HCEC 1CT (cell line): Measurements from ENCODE around the gene ARID3B.
"Not testable (repeated sequence)": the region's sequence is repeated elsewhere in the genome, so short reads cannot be mapped to it uniquely, and the experiment has no call there.

Experiments
- DNase-seq: peaks from one replicate; pipeline ENCODE4 v3.0.0-alpha.2; 2017

ARID3B gene

DNA sequence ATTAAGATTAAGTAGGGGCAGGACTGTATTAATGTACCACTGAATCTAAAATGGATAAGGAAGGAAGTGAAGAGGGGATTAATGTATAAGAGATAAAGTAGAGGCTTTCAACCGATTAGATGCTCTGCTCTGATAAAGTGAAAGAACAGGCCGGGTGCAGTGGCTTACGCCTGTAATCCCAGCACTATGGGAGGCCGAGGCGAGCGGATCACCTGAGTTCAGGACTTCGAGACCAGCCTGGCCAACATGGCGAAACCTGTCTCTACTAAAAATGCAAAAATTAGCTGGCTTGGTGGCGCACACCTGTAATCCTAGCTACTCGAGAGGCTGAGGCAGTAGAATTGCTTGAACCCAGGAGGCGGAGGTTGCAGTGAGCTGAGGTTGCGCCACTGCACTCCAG is 1.5 kb upstream of the ARID3B start:
- not testable (repeated sequence) for DNase-seq

DNA sequence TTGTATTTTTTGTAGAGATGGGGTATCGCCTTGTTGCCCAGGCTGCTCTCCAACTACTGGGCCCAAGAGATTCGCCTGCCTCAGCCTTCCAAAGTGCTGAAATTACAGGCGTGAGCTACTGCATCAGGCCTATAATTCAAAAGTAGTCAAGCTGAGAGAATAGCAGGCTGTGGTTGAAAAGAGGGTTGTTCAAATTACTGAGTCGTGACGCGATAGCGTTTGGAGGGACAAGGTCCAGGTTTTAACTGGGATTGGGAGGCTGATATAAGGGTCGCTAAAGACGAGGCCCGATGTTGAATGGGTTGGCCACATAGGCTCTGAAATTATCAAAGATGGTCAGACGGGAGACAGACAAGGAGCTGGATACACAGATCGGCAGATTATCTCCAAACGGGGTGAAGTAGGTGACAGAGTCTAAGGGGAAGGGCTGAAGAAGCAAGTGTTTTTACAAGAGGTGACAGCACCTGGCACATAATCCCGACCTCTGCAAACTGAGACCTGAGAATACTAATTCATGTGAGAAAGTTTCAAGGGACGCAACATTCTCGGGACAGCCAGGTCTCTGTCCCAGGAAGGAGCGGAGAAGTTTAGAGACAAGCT is 759 bp upstream of the ARID3B start:
- peak; percentile 30 for DNase-seq

DNA sequence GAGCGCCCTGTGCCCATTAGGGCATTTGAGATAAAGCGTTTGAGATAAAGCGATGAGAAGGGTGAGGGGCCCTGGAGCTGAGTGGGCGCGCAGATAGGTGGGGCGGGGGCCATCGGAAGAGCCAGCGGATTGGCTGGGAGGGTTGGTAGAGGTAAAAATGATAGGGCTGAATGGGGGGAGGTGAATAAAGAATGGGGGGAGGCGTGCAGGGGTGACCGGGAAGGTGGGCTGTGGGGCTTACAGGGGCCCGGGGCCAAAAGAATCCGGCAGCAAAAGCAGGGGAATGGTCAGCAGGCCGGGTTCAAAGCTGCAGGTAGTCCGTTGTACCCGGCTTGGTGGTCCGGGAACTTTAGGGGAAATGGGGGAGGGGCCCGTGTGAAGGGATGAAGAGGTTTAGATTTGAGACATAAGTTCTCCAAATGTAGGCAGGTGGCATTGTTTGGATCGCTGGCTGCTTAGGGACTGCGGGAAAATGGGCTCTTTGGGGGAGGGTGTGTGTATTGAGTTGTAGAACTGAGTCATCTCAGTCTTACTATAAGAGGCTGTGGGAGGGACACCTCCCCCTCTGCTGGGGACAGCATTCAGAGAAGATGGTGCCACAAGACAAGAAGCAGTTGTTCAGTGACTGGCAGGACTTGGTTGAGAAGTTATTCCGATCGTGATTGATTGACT is 610 bp downstream of the ARID3B start:
- DNase-seq: peak; percentile 40

DNA sequence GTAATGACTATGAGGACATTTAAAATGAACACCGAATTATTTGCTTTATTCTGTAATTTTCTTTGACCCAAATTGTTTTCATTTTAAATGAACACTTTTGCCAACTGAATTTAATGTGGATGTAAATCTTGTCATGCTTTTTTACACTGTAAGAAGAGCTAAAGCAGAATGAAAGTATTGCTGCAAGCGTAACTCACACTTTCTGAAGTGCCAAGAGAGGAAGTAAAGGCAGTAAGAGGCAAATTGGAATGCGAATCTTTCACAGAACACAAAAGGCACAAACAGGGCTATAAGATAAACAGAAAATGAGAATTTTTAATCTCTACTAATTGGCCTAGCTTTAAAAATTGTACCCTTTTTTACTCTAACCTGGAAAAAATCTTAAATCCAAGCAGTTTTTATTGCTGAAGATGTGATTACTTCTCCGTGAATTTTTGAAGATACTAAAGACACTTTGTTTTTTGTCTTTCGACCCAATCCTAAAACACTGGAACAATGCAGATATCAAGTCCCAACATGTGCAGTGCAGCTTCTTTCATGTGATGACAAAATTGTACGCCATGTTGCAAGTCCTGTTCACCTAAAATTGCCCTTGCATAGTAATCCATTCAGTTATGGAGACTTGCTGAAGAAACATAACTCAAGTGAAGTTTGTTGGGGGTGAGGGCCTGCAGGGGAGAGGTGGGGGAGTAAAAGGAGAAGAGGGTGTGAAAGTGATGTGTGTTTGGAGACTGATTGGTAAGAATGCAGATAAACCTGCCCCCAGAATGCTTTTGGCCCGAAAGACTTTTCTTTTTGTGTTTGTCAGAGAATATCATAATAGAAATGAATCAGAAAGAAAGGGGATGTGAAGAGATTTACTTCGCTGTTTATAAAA is 1.4 kb downstream of the ARID3B start:
- no peak for DNase-seq

DNA sequence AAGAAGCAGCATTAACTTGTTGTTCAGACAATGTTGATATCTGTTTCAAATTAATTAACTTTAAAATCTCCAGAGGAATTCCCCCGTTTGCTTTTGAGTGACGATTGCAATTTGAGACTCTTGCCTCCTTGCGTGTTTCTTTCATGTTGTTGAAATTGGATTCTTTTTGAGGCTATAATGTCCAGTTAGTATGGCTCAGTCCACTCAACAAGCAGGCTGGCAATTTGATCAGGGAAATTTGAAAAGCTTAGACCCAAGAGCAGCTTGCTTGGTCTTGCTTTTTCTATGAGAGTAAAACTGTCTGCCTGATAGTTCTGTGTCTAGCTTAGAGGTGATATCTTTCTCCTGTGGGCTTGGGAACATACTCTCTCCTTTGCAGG is 2.0 kb downstream of the ARID3B start:
- no peak for DNase-seq

DNA sequence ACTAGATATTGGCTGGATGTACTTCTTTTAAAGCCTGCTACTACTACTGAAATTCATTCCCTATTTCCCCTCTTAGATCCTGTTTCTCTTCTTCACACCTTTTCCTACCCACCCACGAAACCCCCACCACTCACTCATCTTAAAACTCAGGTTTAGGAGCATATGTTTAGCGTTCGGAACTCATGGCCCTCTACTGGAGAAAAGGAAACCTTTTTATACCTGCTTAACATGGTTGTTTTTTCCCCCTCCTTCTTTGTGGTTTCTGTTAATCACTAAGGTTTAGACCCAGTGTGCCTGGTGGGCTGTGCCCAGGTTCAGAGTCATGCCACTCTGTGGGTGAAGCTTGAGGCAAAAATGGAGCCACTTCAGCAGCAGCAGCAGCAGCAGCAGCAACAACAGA is 2.6 kb downstream of the ARID3B start:
- DNase-seq: no peak

DNA sequence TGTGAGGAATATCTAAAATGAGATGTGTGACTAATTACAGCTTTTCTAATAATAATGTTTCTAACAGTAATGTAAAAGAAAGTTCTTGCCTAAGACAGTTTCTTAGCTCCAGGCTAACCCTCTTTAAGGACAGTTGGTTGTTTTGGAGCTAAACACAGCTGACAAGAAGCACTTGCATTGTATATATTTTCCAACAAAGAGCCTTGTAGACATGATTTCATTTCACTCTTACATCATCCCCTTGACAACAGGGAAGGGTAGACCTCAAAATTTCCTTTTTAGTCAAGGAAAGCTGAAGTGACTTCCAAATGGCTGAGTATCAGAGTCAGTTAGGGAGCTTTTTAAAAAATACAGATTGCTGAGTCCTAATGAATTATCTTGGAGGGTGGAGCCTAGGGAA is 4.1 kb downstream of the ARID3B start:
- no peak for DNase-seq

DNA sequence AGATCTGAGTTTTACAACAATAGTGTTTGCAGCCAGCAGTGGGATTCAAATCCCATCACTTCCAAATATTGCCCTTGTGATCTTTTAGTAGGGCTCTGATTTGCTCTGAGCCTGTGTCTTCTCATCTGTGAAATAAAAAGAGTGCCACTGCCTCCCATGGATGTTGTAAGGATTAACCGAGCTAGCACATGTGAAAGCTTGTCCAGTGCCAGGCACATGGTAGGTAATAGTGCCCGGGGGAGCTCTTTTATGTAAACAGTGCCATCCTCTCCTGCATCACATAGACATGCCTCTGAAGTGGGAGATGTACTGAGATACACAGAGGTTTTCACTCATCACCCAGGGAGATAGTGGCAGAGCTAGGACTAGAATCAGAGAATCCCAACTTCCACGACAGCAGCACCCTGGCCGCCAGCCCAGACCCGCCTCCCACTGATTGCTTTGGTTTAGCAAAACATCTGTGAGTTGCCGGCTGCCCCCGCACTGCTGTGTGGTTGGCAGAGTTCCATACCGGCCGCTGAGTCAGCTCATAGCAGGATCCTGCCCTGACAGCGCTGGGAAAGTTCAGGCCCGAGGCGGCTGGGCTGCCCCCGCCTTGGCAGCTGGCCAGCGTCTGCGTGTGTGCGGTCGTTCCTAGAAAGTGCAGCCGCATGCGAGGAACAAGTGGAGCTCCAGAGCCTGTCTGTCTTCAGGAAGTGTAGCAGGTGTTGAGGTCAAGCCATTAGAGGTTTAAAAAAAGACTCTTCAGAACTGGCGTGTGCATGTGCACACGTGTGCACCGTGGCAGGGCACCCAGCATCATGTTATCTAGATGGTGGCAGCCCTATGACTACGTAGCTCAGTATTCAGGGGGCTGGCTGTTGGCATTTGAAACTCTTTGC is 5.0 kb downstream of the ARID3B start:
- peak; percentile 99 for DNase-seq

DNA sequence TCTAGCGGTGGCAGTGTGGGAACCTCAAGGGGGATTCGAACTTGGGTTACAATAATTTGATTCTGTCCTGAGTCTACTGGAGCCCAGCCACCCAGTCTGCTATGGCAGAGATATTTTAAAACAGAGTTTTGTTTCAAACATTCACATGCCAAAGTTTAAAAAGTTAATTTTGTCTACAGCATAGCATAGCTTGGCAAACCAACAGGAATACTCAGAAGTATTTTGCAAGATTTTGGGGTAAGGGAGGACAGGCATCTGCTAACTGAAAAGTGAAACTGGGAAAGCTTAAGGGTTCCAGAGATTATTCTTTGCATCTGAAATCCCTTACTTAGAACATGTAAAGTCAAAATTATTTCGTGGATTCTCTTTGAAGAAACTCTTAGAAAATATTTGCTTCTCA is 6.6 kb downstream of the ARID3B start:
- DNase-seq: no peak

DNA sequence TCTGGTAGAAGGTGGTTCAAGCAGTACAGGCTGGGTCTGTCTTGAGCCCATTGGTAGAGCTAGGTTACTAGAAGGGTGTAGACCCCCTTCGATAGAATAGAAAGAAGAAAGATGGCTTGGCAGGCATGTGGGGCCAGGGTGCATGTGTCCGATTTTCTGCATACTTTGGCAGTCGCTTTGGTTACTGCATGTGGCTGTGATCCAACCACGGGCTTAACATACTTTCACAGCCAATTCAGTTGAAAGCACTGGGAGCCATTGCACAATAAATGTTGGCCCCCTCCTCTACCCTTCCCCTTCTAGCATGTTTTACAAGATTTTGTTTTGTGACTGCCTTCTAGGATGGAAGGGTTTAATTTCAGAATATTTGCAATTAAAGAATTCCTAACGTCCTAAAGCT is 7.2 kb downstream of the ARID3B start:
- DNase-seq: no peak

DNA sequence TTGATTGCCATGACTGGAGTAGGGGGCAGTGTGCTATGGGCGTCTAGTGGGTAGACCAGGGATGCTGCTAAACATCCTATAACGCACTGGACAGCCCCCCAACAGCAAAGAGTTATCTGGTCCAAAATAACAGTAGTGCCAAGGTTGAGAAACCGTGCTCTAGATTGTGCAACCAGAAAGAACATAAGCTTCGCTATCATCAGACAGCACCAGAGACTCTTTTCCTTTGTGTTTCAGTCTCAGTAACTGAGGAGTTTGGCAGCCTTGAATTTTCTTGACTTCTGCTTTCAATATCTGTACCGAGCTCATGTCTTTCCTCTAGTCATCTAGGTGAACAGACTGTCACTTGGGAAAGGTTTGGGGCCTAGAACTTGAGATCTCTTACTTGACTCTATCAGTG is 8.8 kb downstream of the ARID3B start:
- DNase-seq: no peak

DNA sequence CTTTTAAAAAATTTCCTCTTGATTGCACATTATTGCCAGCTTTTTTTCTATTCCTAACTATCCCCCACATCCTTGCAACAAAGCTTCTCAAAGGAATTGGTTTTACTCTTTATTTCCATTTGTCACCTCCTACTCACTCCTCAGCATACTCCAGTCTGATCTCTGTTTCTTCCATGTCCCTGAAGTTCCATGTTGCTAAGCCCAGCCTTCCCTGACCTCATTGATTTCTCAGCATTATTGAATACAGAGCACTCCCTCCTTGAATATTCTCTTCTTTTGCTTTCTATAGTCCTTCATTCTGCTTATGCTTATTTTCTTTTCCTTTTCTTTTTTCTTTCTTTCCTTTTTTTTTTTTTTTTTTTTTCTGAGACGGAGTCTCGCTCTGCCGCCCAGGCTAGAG is 10.7 kb downstream of the ARID3B start:
- no peak for DNase-seq

DNA sequence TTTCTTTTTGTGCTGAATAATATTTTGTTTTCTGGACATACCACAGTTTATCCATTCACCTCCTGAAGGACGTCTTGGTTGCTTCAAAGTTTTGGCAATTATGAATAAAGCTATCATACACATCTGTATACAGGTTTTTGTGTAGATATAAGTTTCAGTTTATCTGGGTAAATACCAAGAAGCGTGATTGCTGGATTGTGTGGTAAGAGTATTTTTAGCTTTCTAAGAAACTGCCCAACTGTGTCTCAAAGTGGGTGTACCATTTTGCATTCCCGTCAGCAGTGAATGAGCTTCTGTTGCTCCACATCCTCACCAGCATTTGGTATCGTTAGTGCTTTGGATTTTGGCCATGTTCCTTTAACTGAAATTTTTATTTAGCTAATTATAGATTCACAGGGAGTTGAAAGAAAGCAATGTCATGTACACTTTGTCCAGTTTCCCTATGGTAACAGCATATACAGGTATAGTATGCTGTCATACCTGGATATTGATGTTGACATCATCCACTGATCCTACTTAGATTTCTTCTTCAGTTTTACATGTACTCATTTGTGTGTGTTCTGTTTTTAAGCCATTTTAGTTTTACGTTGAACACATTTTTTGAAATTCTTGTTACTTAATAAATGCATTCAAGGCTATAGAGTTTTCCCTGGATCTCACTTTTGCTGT is 11.9 kb downstream of the ARID3B start:
- no peak for DNase-seq

DNA sequence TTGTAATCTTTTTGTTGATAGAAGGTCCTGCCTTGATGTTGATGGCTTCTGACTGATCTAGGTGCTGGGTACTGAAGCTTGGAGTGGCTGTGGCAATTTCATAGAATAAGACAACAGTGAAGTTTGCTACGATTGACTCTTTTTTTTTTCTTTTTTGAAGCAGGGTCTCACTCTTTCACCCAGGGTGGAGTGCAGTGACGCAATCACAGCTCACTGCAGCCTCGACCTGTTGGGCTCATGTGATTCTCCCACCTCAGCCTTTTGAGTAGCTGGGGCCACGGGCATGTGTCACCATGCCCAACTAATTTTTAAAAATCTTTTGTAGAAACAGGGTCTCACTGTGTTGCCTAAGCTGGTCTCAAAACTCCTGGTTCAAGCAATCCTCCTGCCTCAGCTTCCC is 14.2 kb downstream of the ARID3B start:
- DNase-seq: no peak

DNA sequence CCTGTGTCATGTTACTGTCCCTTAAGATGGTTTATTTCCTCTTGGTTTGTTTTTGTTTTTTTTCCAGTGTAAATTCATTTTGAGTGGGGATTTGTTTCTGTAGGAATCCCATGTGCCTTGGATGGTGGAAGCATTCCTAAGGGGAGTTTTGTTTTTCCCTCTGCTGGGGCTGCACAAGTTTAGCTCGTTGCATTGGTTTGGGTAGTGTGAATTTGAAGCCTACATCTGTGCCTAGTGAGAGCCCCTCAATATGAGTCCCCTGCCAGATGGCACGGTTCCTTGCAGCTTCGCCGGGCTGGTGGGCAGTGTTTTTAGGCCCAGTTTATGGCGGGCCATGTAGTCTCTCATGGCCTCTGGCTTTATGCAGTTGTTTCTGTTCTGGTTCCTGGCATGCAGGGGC is 17.7 kb downstream of the ARID3B start:
- DNase-seq: no peak

DNA sequence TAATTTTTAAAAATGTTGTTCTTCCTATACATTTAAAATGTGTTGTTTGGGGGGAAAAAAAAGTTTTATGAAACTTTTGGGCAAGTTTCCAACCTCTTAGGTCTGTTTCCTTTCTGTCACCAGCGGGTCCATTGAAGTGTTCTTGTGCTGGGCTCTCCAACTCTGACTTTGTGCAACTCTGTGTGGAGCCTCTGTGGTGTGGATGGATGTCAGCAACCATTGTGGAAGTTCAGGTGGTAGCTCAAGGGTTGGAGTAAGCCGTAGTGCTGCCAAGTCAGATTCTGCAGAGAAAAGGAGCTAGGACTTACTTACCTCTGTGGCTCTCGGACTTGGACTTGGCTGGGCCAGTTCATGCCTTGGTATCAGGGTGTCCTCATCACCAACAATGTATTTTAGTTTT is 22.4 kb downstream of the ARID3B start:
- DNase-seq: no peak

DNA sequence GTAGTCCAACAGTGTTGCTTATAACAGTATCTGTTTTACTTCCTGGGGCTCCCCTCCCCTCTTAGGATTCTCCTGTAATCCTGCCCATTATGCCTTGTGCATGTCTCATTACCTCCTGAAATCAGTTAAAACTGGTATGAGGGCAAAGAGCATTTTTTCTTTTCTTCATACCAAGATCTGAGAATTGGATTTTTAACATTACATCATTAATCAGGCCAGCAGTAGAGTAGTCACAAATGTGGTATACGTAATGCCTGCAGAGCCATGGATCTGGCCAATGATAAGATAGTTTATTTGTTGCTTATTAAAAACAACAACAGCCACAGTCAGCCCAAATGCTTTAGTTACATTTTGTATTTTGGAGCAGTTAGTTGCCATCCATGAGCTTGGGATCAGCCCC is 23.2 kb downstream of the ARID3B start:
- no peak for DNase-seq

DNA sequence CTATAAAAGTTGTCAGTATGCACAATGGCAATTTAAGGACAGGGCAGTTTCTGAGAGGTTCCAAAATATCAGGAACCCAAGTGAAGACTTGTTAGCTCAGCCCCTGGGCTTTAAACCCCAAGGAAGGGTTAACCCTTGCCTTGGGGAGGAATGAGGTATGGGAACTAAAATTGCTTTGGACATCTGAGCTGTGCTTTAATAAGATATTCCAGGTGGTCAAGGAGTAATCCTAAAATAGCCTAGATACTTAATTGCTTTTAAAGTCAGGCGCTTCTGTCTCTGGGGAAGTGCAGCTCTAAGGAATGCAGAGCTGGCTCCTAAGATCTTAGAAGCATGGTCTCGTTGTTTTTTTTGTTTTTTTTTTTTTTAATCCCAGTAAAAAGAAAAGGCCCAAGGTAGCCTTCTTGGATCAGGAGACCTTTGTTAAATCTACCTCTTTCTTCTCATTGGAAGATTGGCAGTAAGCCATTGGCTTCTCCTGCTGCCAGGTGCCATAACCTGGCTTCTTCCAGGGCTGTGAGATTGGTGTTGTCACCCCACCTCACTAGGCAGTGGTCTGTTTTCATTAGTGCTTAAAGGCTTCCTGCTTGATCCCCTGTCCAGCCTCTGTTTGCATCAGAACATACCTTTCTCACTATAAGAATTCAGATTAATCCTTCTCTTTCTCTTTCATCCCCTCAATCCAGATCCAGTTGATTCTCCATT is 24.5 kb downstream of the ARID3B start:
- DNase-seq: no peak

DNA sequence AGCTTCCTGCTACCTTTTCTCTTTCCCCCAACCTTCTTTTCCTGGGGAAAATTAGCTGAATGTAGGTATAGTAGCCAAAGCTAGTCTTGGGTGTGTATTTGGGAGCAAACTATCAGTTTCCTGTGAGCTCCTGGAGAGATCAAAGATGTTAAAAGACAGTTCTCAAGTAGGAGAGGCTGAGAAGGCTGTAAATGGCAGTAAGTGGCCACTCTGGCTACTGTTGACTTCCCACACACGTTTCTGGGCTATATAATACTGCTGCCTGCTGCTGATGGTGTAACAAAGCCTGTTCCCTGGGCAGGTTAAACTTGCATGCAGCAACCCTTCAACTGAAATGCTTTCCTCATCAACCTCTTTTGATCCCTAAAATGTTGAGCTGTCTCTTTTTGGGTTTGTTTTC is 27.6 kb downstream of the ARID3B start:
- no peak for DNase-seq

DNA sequence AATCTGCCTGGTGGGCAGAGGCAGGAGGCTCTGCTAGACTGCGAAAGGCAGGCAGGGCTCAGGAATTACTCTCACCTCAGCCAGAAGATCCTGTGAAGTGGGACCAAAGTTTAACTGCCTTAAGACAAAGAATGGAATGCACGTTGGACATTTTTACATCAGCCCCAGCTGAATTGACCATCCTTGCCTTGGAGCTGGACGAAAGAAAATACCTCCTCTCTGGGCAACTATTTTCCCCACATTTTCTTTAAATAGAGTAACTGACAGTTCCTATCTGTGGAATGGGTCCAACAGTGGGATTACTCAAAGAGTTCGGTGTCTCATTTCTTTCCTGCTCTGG is 28.7 kb downstream of the ARID3B start:
- no peak for DNase-seq

DNA sequence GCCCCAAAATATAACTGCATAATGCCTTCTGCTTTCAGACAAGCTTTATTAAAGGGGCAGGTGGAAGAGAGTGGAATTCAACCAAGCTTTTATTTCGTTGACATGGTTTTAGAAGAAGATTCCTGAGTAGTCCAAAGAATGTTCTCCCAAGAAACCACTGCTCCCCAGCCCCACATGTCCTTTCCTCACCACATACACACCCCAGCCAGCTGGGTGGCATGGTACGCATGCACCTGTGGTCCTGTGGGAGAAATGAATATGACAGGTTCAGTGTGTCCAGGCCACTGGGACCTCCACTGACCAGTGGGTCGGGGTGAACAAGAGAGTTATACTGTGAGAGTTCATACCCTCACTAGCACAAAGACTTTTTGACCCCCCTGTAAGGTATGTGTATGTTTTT is 30.2 kb downstream of the ARID3B start:
- DNase-seq: no peak

DNA sequence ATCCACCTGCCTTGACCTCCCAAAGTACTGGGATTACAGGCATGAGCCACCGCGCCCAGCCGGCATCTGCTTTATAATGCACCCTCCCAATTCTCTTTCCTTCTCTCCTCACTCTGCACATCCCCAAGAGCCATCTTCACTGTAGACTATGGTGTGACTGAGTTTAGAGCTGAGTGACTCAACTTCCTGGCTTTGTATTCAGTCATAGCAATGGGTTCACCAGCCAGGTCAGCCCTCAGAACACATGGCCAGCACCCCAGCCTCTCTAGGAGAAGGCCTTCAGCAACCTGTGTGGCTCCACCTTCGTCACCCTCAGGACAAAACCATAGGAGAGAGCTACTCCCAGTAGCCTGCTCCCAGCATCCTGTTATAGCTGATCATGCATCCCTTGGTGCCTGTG is 33.0 kb downstream of the ARID3B start:
- DNase-seq: peak; percentile 43
